RWPE1 (cell line): ENCODE data around the gene COL27A1.

Experiments
- CTCF ChIA-PET: fragments of 350-600 bp; sonication (Branson Sonifier 250); formaldehyde crosslinking; extraction: SDS; loops from one replicate; lab custom pipeline; 2021; lab: Yijun Ruan, JAX
- POLR2A ChIA-PET: fragments of 400-600 bp; formaldehyde crosslinking; extraction: SDS; loops from one replicate; lab custom pipeline; 2020; ENCODE audit warnings: antibody characterized with exemption; ENCODE audit not compliant: low non-redundant PET; lab: Yijun Ruan, JAX
- DNase-seq: peaks from one replicate; pipeline ENCODE4 v3.0.0; 2012; ENCODE audit warnings: low spot score
- H3K27ac ChIP-seq: fragments of 450-650 bp; 2 replicates; pipeline ENCODE4 v1.5.1; 2017
- CTCF ChIP-seq: fragments of 450-650 bp; conservative IDR thresholded peaks from 2 replicates; pipeline ENCODE4 v1.5.1; 2017; ENCODE audit warnings: low read depth, mild to moderate bottlenecking

Gene COL27A1

DNA sequence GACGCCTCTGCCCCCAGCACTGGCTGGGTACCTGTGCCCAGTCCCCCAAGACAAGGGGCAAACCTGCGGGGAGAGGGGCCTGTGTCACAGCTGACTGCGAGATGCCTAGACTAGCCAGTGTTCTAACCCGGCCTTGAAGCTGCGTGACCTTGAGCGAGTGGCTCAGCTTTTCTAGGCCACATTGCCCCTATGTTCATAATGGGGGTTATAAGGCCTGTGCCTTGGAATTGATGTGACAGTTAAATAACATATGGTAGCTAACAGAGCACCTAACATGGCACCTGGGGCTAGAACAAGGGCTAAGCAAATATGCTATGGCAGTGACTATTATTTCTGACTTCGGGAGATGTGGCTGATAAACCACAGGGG is 22.8 kb upstream of the COL27A1 start:
- CTCF ChIA-PET: interaction anchor here (0.6 to 1.6 kb wide), 4 partner anchors 41 to 171 kb away, joined by 3 to 6 read pairs (median 4); no protein-coding TSS in a partner anchor
- TF ChIP-seq CTCF: no peak
- no peak for DNase-seq
- no peak overlapping the region for H3K27ac ChIP-seq
- POLR2A ChIA-PET: no interaction called here

GRCh38 chr9:114134827-114135396 is 20.4 kb upstream of the COL27A1 start:
- TF ChIP-seq CTCF: no peak
- POLR2A ChIA-PET: no interaction called here
- DNase-seq: no peak
- CTCF ChIA-PET: interaction anchor here (0.9 to 1.3 kb wide), 5 partner anchors 20 to 535 kb away, joined by 3 to 5 read pairs (median 4); partner anchors contain the start of gene COL27A1
- H3K27ac ChIP-seq: no peak overlapping the region

DNA sequence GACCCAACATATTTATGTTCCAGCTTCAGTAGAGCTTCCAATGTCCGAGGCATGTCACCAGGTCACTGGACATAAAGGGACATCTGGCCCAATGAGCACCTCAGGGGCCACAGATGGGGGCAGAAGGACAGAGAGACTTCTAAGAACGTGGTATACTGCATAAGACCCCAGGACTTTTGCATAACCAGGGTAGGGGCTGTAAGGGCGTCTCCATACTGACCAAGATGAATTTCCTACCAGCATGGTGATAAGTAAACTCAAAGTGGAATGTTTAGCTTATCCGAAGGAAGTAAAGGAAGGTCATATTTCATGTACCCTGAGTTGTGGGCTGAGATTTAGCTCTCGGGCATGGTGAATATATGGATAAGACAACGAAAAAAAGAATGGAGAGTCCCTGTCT is 17.5 kb upstream of the COL27A1 start:
- ChIA-PET CTCF (interaction anchor here (1.8 kb wide), 1 partner anchor 30 kb away, joined by 7 read pairs; no protein-coding TSS in a partner anchor), POLR2A (no interaction called here)
- no peak for TF ChIP-seq CTCF

GRCh38 chr9:114138552-114138971 is 16.8 kb upstream of the COL27A1 start:
- ChIA-PET POLR2A (no interaction called here), CTCF (interaction anchor here (0.8 to 1.8 kb wide), 3 partner anchors 31 to 348 kb away, joined by 3 to 7 read pairs (median 3); no protein-coding TSS in a partner anchor)
- no peak for DNase-seq
- TF ChIP-seq CTCF: no peak
- no peak overlapping the region for H3K27ac ChIP-seq

More for the DNA sequence above, 17.5 kb upstream of the COL27A1 start:
- no peak for DNase-seq
- H3K27ac ChIP-seq: no peak overlapping the region

DNA sequence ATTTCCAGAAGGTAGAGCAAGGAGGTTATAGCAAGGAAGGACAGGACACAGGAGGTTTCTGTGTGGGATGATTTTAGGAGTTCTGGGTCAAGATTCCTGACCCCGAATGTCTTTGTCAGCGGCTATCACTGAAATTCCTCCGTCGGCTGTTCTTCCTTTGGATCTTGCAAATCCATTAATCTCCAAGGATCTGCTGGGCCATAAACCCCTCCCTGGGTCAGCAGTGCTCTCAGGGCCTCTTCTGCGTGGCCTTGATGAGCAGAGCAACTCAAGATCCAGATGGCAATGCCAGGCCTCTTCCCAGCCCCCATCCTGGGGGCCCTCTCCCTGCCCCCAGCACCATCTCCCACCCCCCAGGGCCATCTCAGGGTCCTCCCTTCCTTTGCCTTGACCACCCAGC is 16.3 kb upstream of the COL27A1 start:
- CTCF ChIA-PET: interaction anchor here (0.6 to 1.8 kb wide), 4 partner anchors 31 to 348 kb away, joined by 3 to 7 read pairs (median 3); no protein-coding TSS in a partner anchor
- POLR2A ChIA-PET: no interaction called here
- no peak overlapping the region for H3K27ac ChIP-seq
- TF ChIP-seq CTCF: no peak
- DNase-seq: no peak

GRCh38 chr9:114140401-114140800 is 14.9 kb upstream of the COL27A1 start:
- no peak overlapping the region for H3K27ac ChIP-seq
- no peak for TF ChIP-seq CTCF
- CTCF ChIA-PET: interaction anchor here (0.6 to 2.7 kb wide), 6 partner anchors 15 to 483 kb away, joined by 3 to 16 read pairs (median 4); partner anchors contain the start of gene COL27A1
- DNase-seq: no peak
- POLR2A ChIA-PET: no interaction called here
